Astrocyte of the spinal cord (primary cell): ENCODE results near the gene CCDC12.

Source experiments
- DNase-seq: peaks from one replicate; pipeline ENCODE4 v3.0.0; 2011; ENCODE audit warnings: low read depth, low spot score
- H3K4me3 ChIP-seq: 2 replicates; pipeline ENCODE4 v1.5.1; 2011; ENCODE audit warnings: low read depth, mild to moderate bottlenecking, low read length, moderate library complexity
- in situ Hi-C: cut with HindIII; loops from 2 replicates; pipeline ENCODE4 v1.10.0; 2017; ENCODE audit warnings: low sequenced_read_pairs
- TF ChIP-seq, protein P1 (sequence below): IDR thresholded peaks from 2 replicates; pipeline ENCODE4 v1.5.1; 2012; ENCODE audit warnings: low read depth, mild to moderate bottlenecking, low read length, inconsistent platforms

CCDC12 gene

GRCh38 chr3:46976326-46977190 is at the start of gene CCDC12:
CCDC12 (minus strand) TSS chr3:46976745; CDS start chr3:46976732, 13 bp downstream.
- TF ChIP-seq, protein P1, sequence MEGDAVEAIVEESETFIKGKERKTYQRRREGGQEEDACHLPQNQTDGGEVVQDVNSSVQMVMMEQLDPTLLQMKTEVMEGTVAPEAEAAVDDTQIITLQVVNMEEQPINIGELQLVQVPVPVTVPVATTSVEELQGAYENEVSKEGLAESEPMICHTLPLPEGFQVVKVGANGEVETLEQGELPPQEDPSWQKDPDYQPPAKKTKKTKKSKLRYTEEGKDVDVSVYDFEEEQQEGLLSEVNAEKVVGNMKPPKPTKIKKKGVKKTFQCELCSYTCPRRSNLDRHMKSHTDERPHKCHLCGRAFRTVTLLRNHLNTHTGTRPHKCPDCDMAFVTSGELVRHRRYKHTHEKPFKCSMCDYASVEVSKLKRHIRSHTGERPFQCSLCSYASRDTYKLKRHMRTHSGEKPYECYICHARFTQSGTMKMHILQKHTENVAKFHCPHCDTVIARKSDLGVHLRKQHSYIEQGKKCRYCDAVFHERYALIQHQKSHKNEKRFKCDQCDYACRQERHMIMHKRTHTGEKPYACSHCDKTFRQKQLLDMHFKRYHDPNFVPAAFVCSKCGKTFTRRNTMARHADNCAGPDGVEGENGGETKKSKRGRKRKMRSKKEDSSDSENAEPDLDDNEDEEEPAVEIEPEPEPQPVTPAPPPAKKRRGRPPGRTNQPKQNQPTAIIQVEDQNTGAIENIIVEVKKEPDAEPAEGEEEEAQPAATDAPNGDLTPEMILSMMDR: no peak
- in situ Hi-C loops: no loop called here
- DNase-seq: peak; percentile 99
- H3K4me3 ChIP-seq: peak within 1 kb of the TSS; percentile 96

DNA sequence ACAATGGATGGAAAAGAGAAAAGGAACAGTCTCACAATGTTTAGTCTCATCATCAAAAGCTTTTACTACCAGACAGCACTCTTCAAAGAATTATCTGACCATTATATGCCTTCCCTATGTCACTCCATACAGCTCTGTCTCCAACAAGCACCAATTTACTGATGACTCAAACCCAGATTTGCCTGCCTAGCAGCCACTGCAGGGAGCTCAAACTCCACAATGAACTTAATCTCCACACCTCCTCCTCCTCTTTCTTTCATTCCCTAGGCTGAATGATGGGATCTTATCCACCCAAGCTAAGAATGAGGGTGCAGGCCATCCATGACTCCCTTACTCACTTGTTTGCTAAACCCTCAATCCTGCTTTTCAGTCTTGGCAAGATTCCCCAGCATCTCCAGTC is 48.4 kb upstream of the CCDC12 start:
- DNase-seq: peak; percentile 48
- in situ Hi-C loops: no loop called here
- no peak overlapping the region for H3K4me3 ChIP-seq
- TF ChIP-seq, protein P1: peak; percentile 27

GRCh38 chr3:47022641-47023071 is 46.1 kb upstream of the CCDC12 start:
- in situ Hi-C loops: no loop called here
- no peak overlapping the region for H3K4me3 ChIP-seq

GRCh38 chr3:47020311-47020710 is 43.8 kb upstream of the CCDC12 start:
- no peak for DNase-seq
- in situ Hi-C loops: no loop called here
- TF ChIP-seq, protein P1: no peak
- no peak overlapping the region for H3K4me3 ChIP-seq

More at GRCh38 chr3:47022641-47023071, 46.1 kb upstream of the CCDC12 start:
- TF ChIP-seq, protein P1: no peak
- DNase-seq: no peak

- in situ Hi-C loops: no loop called here
- no peak overlapping the region for H3K4me3 ChIP-seq
- TF ChIP-seq, protein P1: no peak
- DNase-seq: no peak
These were observed 42.7 kb upstream of the CCDC12 start for GRCh38 chr3:47019201-47019600.

DNA sequence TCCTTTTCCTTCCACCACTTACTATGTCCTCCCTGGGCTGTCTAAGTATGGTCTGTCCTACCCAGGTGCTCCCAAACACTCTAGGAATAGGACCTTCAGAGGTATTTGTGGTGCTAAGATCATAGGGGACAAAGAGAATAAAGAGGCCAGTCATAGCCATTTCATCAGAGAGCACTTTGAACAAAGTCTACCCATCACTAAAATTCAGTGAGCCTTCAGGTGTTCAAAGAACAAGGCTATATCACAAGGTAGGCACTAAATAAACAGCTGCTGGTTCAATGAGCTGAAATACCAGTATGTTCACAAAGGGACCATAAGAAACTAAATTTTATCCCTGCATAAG is 41.7 kb upstream of the CCDC12 start:
- in situ Hi-C loops: no loop called here
- TF ChIP-seq, protein P1: no peak
- H3K4me3 ChIP-seq: no peak overlapping the region
- DNase-seq: no peak
